Parathyroid adenoma (tissue), 2 donors: ENCODE measurements around the gene ERN1.

Source experiments
- H2AFZ ChIP-seq: fragments of 300-600 bp; sonication (generic); one replicate; pipeline ENCODE4 v1.7.0; 2017; ENCODE audit warnings: antibody characterized with exemption, mild to moderate bottlenecking
- H3K27ac ChIP-seq: fragments of 300-600 bp; sonication (generic); one replicate; pipeline ENCODE4 v1.7.0; 2017
- H3K27me3 ChIP-seq: fragments of 300-600 bp; sonication (generic); one replicate; pipeline ENCODE4 v1.7.0; 2017; ENCODE audit warnings: low read length; ENCODE audit not compliant: control insufficient read depth, insufficient read depth
- H3K36me3 ChIP-seq: fragments of 300-600 bp; sonication (generic); one replicate; pipeline ENCODE4 v1.7.0; 2017; ENCODE audit warnings: low read length; ENCODE audit not compliant: control insufficient read depth, insufficient read depth
- H3K4me1 ChIP-seq: fragments of 300-600 bp; sonication (generic); one replicate; pipeline ENCODE4 v1.7.0; 2017; ENCODE audit warnings: control low read depth
- H3K4me2 ChIP-seq: fragments of 300-600 bp; sonication (generic); one replicate; pipeline ENCODE4 v1.7.0; 2017; ENCODE audit warnings: low read length
- H3K4me3 ChIP-seq: fragments of 300-600 bp; sonication (generic); one replicate; pipeline ENCODE4 v1.7.0; 2017; ENCODE audit warnings: low read depth, low read length
- H3K79me2 ChIP-seq: fragments of 300-600 bp; sonication (generic); one replicate; pipeline ENCODE4 v1.7.0; 2017; ENCODE audit warnings: control low read depth
- H3K9ac ChIP-seq: fragments of 300-600 bp; sonication (generic); one replicate; pipeline ENCODE4 v1.7.0; 2017; ENCODE audit warnings: mild to moderate bottlenecking
- H3K9me3 ChIP-seq: fragments of 300-600 bp; sonication (generic); one replicate; pipeline ENCODE4 v1.7.0; 2017; ENCODE audit warnings: low read length; ENCODE audit not compliant: control insufficient read depth
- CTCF ChIP-seq: fragments of 300-600 bp; sonication (generic); IDR thresholded peaks from one replicate; pipeline ENCODE4 v1.7.0; 2017; ENCODE audit warnings: antibody characterized with exemption, mild to moderate bottlenecking
- donor health status: primary hyperparathyroidism.

The ERN1 gene

GRCh38 chr17:64117981-64118979 lies 11.7 kb downstream of the ERN1 start:
- Histone ChIP-seq H3K9ac (no peak overlapping the region), H3K4me2 (no peak overlapping the region), H2AFZ (peak overlapping the region; percentile 16), H3K36me3 (no peaks in the 10 kb centered on the region), H3K79me2 (peaks cover 46% of the 10 kb centered on the region), H3K4me3 (no peak overlapping the region), H3K9me3 (no peaks in the 10 kb centered on the region), H3K27ac (no peak overlapping the region), H3K4me1 (peaks cover 19% of the 10 kb centered on the region), H3K27me3 (no peaks in the 10 kb centered on the region)
- no peak for TF ChIP-seq CTCF

GRCh38 chr17:64115822-64116534 lies 14.0 kb downstream of the ERN1 start:
- no peak for TF ChIP-seq CTCF
- Histone ChIP-seq H3K9ac (no peak overlapping the region), H3K4me3 (no peak overlapping the region), H3K27me3 (no peaks in the 10 kb centered on the region), H3K4me2 (no peak overlapping the region), H2AFZ (no peak overlapping the region), H3K36me3 (no peaks in the 10 kb centered on the region), H3K4me1 (peaks cover 17% of the 10 kb centered on the region), H3K79me2 (peaks cover 40% of the 10 kb centered on the region), H3K27ac (no peak overlapping the region), H3K9me3 (no peaks in the 10 kb centered on the region)

GRCh38 chr17:64115043-64115698 lies 14.8 kb downstream of the ERN1 start:
- Histone ChIP-seq H2AFZ (no peak overlapping the region), H3K4me1 (peaks cover 15% of the 10 kb centered on the region), H3K36me3 (no peaks in the 10 kb centered on the region), H3K9me3 (no peaks in the 10 kb centered on the region), H3K4me2 (no peak overlapping the region), H3K27me3 (no peaks in the 10 kb centered on the region), H3K27ac (no peak overlapping the region), H3K79me2 (peaks cover 38% of the 10 kb centered on the region), H3K9ac (no peak overlapping the region), H3K4me3 (no peak overlapping the region)
- no peak for TF ChIP-seq CTCF

- TF ChIP-seq CTCF: no peak
- no peaks in the 10 kb centered on the region for H3K27me3 ChIP-seq
- H2AFZ ChIP-seq: no peak overlapping the region
- H3K27ac ChIP-seq: no peak overlapping the region
- H3K4me1 ChIP-seq: peaks cover 8% of the 10 kb centered on the region
- H3K9ac ChIP-seq: no peak overlapping the region
- peaks cover 38% of the 10 kb centered on the region for H3K79me2 ChIP-seq
- no peak overlapping the region for H3K4me2 ChIP-seq
- no peak overlapping the region for H3K4me3 ChIP-seq
- H3K9me3 ChIP-seq: no peaks in the 10 kb centered on the region
- no peaks in the 10 kb centered on the region for H3K36me3 ChIP-seq
These were observed 16.9 kb downstream of the ERN1 start for GRCh38 chr17:64113006-64113405.
